ENCODE measurements around the gene NKAIN2.
"Not testable (repeated sequence)": the region's sequence is repeated elsewhere in the genome, so short reads cannot be mapped to it uniquely, and the experiment has no call there.

Gene NKAIN2

GRCh38 chr6:124007266-124007665, 203.6 kb downstream of the NKAIN2 start:
- H3K36me3 Mint-ChIP-seq, result no peaks in the 10 kb centered on the region
- no peak overlapping the region for H3K4me3 Mint-ChIP-seq
- no peaks in the 10 kb centered on the region for H3K27me3 Mint-ChIP-seq
- H3K27ac Mint-ChIP-seq, result no peak overlapping the region
- H3K9me3 Mint-ChIP-seq, result peaks cover 5% of the 10 kb centered on the region
- no peaks in the 10 kb centered on the region for H3K4me1 Mint-ChIP-seq

DNA sequence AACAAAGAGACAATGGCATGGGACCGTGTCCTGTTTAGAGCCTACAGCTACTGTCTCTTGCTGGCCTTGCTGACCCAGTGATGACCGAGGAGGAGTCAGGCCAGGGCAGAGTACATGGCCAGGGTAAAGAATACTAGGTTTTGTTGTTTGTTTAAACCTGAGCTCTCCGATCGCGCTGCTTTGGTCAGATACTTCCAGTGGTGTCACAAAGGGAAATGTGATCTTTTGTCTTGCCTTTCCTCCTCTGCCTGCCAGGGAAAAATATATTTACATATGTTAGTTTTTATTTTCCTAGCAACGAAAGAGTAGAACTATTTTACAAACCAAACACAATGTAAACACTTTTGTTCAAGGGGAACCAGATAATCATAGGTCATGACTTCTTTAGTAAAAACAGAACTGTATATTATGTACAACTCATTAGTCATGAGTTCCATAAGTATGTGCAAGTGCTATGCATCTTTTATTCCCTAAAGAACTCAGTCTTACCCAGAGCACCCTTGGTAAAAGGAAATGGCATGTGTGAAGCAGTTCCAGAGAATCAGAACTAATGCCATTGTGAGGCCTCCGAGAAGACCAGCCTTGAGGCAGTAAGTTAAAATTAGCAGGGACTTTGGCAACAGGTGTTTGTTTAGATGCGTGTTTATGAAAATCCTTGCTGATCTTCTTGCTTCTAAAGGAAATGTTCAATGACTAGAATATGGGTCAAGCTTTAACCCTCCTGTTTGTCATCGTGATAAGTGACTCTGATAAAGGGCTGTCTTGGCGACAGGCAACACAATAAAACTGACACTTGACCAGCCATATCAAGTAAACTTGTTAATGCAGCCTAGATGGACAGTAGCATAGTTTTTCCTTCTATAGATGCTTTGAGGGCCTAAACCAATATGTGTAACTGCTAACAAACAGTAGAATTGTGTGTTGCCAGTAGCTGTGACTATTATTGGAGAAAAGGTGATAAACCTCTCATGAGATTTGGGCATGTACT, 204.6 kb downstream of the NKAIN2 start:
- Mint-ChIP-seq H3K27me3 (no peaks in the 10 kb centered on the region), H3K4me3 (no peak overlapping the region), H3K27ac (no peak overlapping the region), H3K36me3 (no peaks in the 10 kb centered on the region), H3K9me3 (peaks cover 10% of the 10 kb centered on the region), H3K4me1 (no peaks in the 10 kb centered on the region)

DNA sequence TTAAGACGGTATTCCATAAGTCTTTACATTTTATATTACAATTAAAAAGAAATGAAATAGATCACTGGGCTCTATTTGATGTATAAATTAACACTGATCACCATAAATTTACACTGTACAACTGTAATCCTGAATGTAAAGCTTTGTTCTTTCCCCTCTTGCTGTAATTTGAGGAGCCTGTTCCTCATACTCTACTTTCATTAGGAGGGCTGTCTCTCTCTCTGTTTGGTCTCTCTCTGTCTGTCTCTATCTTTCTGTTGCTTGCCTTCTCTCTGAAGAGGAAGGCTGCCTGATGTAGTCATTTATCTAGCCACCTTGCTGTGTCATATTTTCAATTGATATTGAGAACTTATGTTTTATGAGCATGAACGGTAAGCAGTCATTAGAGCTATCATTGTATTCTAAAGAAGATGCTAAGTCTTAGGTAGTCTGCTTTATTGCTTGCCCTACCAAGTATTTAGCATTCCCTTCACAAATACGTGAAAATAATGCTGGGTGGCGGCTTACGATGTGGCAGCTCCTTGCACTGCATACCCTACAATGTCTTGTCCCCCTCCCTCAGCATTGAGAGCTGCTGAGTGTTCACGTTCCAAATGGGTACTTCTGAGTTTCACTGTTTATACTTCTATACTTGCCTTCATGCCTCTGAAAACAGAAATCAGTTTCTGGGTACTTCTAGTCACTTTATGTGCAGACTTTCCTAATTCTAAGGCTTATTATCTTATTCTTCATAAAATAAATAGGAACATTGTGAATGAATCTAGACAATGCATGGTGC, 205.5 kb downstream of the NKAIN2 start:
- H3K27me3 Mint-ChIP-seq, result no peaks in the 10 kb centered on the region
- H3K36me3 Mint-ChIP-seq, result no peaks in the 10 kb centered on the region
- H3K9me3 Mint-ChIP-seq, result peaks cover 10% of the 10 kb centered on the region
- H3K4me3 Mint-ChIP-seq, result no peak overlapping the region
- no peaks in the 10 kb centered on the region for H3K4me1 Mint-ChIP-seq
- H3K27ac Mint-ChIP-seq, result no peak overlapping the region

- no peak overlapping the region for H3K4me3 Mint-ChIP-seq
- H3K4me1 Mint-ChIP-seq, result no peaks in the 10 kb centered on the region
- H3K9me3 Mint-ChIP-seq, result peaks cover 10% of the 10 kb centered on the region
- H3K36me3 Mint-ChIP-seq, result no peaks in the 10 kb centered on the region
- no peak overlapping the region for H3K27ac Mint-ChIP-seq
- H3K27me3 Mint-ChIP-seq, result no peaks in the 10 kb centered on the region
Measured at GRCh38 chr6:124010574-124010973, 206.9 kb downstream of the NKAIN2 start.

DNA sequence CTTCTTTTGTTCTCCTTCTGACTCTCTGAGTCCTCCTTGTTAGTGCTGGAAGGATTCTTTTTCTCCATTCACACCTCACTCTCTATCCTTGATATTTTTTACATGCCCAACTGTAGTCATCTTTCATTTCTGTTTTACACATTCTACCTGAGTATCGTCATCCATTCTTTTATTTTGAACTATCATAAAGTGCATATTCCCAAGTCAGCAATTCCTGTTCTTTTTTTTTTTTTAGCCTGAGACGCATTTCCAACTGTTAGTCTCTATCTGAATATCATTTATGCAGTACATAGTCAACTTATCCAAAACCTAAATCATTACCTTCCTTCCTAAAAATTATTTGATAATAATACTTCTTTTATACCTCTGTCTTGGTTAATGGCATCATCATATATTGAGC, 207.5 kb downstream of the NKAIN2 start:
- Mint-ChIP-seq H3K4me1 (no peaks in the 10 kb centered on the region), H3K36me3 (no peaks in the 10 kb centered on the region), H3K9me3 (peaks cover 10% of the 10 kb centered on the region), H3K27me3 (no peaks in the 10 kb centered on the region), H3K4me3 (no peak overlapping the region), H3K27ac (no peak overlapping the region)

DNA sequence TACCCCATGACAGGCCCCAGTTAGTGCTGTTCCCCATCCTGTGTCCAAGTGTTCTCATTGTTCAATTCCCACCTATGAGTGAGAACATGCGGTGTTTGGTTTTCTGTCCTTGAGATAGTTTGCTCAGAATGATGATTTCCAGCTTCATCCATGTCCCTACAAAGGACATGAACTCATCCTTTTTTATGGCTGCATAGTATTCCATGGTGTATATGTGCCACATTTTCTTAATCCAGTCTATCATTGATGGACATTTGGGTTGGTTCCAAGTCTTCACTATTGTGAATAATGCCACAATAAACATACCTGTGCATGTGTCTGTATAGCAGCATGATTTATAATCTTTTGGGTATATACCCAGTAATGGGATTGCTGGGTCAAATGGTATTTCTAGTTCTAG, 218.4 kb downstream of the NKAIN2 start:
- H3K4me3 Mint-ChIP-seq, H3K9me3 Mint-ChIP-seq, H3K27ac Mint-ChIP-seq, H3K36me3 Mint-ChIP-seq, H3K4me1 Mint-ChIP-seq, H3K27me3 Mint-ChIP-seq: not testable (repeated sequence)

DNA sequence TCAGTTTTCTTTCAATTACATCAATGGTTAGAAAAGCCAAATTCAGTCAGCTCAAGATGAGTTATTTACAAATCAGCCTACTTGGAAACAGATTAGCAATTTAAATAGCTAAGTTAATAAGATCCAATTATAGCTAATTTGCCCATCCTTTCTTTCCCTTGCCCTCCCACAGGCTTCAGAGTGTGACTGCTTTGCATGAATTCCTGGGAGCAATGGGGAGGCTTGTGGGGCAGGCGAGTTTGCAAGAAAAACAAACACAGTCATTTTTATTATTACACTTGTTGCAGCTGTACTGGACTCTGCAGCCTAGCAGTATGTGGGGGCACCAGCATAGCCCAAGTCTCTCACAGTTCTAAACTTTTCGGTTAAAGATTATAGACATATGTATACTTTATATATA, 219.0 kb downstream of the NKAIN2 start:
- Mint-ChIP-seq H3K27ac (no peak overlapping the region), H3K9me3 (no peaks in the 10 kb centered on the region), H3K4me3 (no peak overlapping the region), H3K27me3 (no peaks in the 10 kb centered on the region), H3K36me3 (no peaks in the 10 kb centered on the region), H3K4me1 (no peaks in the 10 kb centered on the region)

GRCh38 chr6:124026694-124027093, 223.0 kb downstream of the NKAIN2 start:
- no peaks in the 10 kb centered on the region for H3K36me3 Mint-ChIP-seq
- H3K27me3 Mint-ChIP-seq, result no peaks in the 10 kb centered on the region
- no peak overlapping the region for H3K4me3 Mint-ChIP-seq

GRCh38 chr6:124027392-124027791, 223.7 kb downstream of the NKAIN2 start:
- Mint-ChIP-seq H3K4me3 (no peak overlapping the region), H3K27ac (no peak overlapping the region), H3K9me3 (peaks cover 5% of the 10 kb centered on the region), H3K4me1 (no peaks in the 10 kb centered on the region), H3K36me3 (no peaks in the 10 kb centered on the region), H3K27me3 (no peaks in the 10 kb centered on the region)

More at GRCh38 chr6:124026694-124027093, 223.0 kb downstream of the NKAIN2 start:
- Mint-ChIP-seq H3K27ac (no peak overlapping the region), H3K4me1 (no peaks in the 10 kb centered on the region), H3K9me3 (peaks cover 5% of the 10 kb centered on the region)

DNA sequence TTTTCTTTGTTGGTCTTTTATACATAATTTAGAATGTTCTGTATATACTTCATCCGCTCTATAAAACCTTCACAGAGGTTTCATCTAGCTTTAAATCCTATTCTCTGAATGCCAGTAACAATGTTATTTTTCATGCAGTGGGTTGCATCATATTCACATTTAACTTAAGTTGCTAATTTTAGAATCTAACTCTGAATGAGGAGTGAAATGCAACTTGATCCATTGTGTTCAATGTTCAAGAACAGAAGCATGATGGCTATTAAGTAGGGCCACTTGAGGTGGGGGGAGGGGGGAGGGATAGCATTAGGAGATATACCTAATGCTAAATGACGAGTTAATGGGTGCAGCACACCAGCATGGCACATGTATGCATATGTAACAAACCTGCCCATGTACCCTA, 224.5 kb downstream of the NKAIN2 start:
- no peak overlapping the region for H3K27ac Mint-ChIP-seq
- no peaks in the 10 kb centered on the region for H3K27me3 Mint-ChIP-seq
- H3K36me3 Mint-ChIP-seq, result no peaks in the 10 kb centered on the region
- peaks cover 5% of the 10 kb centered on the region for H3K9me3 Mint-ChIP-seq
- no peak overlapping the region for H3K4me3 Mint-ChIP-seq
- no peaks in the 10 kb centered on the region for H3K4me1 Mint-ChIP-seq

GRCh38 chr6:124029567-124029966, 225.9 kb downstream of the NKAIN2 start:
- Mint-ChIP-seq H3K9me3 (peaks cover 5% of the 10 kb centered on the region), H3K4me3 (no peak overlapping the region), H3K4me1 (no peaks in the 10 kb centered on the region), H3K27ac (no peak overlapping the region), H3K36me3 (no peaks in the 10 kb centered on the region), H3K27me3 (no peaks in the 10 kb centered on the region)

DNA sequence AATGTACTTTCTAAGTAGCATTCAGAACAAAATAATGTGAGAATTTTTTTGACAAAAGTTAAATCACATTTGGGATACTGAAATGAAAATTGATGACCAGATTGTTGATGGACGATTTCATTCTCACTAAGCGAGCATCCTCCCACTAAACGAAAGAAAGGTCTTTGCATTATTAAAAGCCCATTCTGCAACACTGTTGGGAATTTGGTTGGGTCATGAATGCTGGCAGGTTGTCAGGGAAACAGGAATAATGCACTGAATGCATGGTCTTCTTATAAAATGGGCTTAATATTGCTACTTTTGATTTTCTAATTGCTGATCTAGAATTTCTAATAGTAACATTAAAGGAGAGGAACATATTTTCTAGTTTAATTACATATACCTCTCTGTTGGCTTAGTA, 229.8 kb downstream of the NKAIN2 start:
- no peaks in the 10 kb centered on the region for H3K4me1 Mint-ChIP-seq
- no peak overlapping the region for H3K27ac Mint-ChIP-seq
- H3K27me3 Mint-ChIP-seq, result no peaks in the 10 kb centered on the region
- H3K4me3 Mint-ChIP-seq, result no peak overlapping the region
- H3K36me3 Mint-ChIP-seq, result no peaks in the 10 kb centered on the region
- H3K9me3 Mint-ChIP-seq, result peaks cover 16% of the 10 kb centered on the region

GRCh38 chr6:124036384-124036783, 232.7 kb downstream of the NKAIN2 start:
- H3K36me3 Mint-ChIP-seq, result no peaks in the 10 kb centered on the region
- peaks cover 13% of the 10 kb centered on the region for H3K9me3 Mint-ChIP-seq
- no peak overlapping the region for H3K27ac Mint-ChIP-seq
- no peaks in the 10 kb centered on the region for H3K27me3 Mint-ChIP-seq
- H3K4me3 Mint-ChIP-seq, result no peak overlapping the region
- H3K4me1 Mint-ChIP-seq, result no peaks in the 10 kb centered on the region

DNA sequence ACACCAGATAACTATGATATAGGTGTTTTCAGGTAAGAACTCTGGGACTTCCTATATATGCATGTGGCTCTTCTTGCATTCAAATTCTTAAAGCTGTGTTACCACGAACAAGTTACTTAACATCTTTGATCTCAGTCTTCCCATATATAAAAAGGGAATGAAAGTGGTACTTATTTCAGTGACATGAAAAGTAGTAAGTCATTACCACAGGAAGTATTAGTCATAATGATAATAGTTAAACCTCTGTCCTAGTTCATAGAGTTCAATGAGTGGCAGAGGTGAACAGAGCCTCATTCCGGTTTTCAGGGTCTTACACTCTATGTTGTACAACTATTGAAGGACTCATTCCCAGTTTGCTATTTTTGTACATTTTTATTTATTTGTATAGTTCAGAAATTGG, 237.0 kb downstream of the NKAIN2 start:
- Mint-ChIP-seq H3K9me3 (peaks cover 12% of the 10 kb centered on the region), H3K4me1 (no peaks in the 10 kb centered on the region), H3K36me3 (no peaks in the 10 kb centered on the region), H3K4me3 (no peak overlapping the region), H3K27me3 (no peaks in the 10 kb centered on the region), H3K27ac (no peak overlapping the region)

- no peaks in the 10 kb centered on the region for H3K36me3 Mint-ChIP-seq
- no peak overlapping the region for H3K4me3 Mint-ChIP-seq
- H3K27ac Mint-ChIP-seq, result no peak overlapping the region
- no peaks in the 10 kb centered on the region for H3K27me3 Mint-ChIP-seq
- H3K4me1 Mint-ChIP-seq, result no peaks in the 10 kb centered on the region
- peaks cover 8% of the 10 kb centered on the region for H3K9me3 Mint-ChIP-seq
Measured at GRCh38 chr6:124052120-124052519, 248.5 kb downstream of the NKAIN2 start.

DNA sequence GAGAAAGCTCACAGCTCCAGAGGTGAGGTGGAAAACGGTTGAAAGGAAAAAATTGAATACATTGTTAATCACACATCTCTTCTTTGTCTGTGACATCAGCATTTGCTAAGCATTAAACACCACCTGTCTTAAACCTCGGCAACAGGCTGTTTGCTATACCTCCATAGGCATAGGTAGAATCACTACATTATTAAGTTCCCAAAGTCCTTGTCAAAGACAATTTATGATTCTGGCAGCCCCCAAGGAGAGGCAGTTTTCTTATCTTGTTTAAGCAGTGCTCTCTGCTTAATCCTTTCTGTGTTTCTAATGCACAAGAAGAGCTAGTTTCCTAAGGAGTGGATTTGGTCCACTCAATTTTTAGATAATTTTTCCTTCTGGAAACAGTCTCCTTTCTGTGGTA, 249.7 kb downstream of the NKAIN2 start:
- Mint-ChIP-seq H3K4me1 (no peaks in the 10 kb centered on the region), H3K27ac (no peak overlapping the region), H3K27me3 (no peaks in the 10 kb centered on the region), H3K36me3 (no peaks in the 10 kb centered on the region), H3K4me3 (no peak overlapping the region), H3K9me3 (peaks cover 8% of the 10 kb centered on the region)
